Mesendoderm (in vitro differentiated cells): ENCODE data around the gene ZG16.
"Not testable (repeated sequence)": the region's sequence is repeated elsewhere in the genome, so short reads cannot be mapped to it uniquely, and the experiment has no call there.

ENCODE experiments used
- DNase-seq: peaks from one replicate; pipeline ENCODE4 v3.0.0; 2013
- H2AK5ac ChIP-seq: 2 replicates; pipeline ENCODE4 v1.6.1; 2013; ENCODE audit warnings: low read length, inconsistent platforms
- H2BK120ac ChIP-seq: 2 replicates; pipeline ENCODE4 v1.6.1; 2013; ENCODE audit warnings: low read depth, mild to moderate bottlenecking, low read length, moderate library complexity, mixed read lengths
- H2BK15ac ChIP-seq: replicated peaks from 2 replicates; pipeline ENCODE4 v1.6.1; 2013; ENCODE audit warnings: low read depth, mild to moderate bottlenecking, moderate library complexity
- H2BK5ac ChIP-seq: 2 replicates; pipeline ENCODE4 v1.6.1; 2013; ENCODE audit warnings: low read length, inconsistent platforms
- H3K18ac ChIP-seq: 2 replicates; pipeline ENCODE4 v1.6.1; 2013; ENCODE audit warnings: mild to moderate bottlenecking, low read length, mixed read lengths
- H3K23ac ChIP-seq: one replicate; pipeline ENCODE4 v1.6.1; 2013; ENCODE audit warnings: low read length
- H3K27ac ChIP-seq: 2 replicates; pipeline ENCODE4 v1.5.1; 2013; ENCODE audit warnings: low read depth, mild to moderate bottlenecking, inconsistent platforms, low read length, moderate library complexity
- H3K27me3 ChIP-seq: 2 replicates; pipeline ENCODE4 v1.6.1; 2013; ENCODE audit warnings: low read length, control low read depth, mild to moderate bottlenecking, inconsistent platforms; ENCODE audit not compliant: insufficient read depth, poor library complexity
- H3K36me3 ChIP-seq: 2 replicates; pipeline ENCODE4 v1.6.1; 2013; ENCODE audit warnings: low read length, inconsistent platforms; ENCODE audit not compliant: control insufficient read depth, insufficient read depth
- H3K4ac ChIP-seq: one replicate; pipeline ENCODE4 v1.6.1; 2013; ENCODE audit warnings: low read depth, mild to moderate bottlenecking, low read length, moderate library complexity
- H3K4me1 ChIP-seq: 2 replicates; pipeline ENCODE4 v1.6.1; 2013; ENCODE audit warnings: low read depth, low read length, inconsistent platforms; ENCODE audit not compliant: control insufficient read depth
- H3K4me2 ChIP-seq: 2 replicates; pipeline ENCODE4 v1.6.1; 2013; ENCODE audit warnings: low read length
- H3K4me3 ChIP-seq: 2 replicates; pipeline ENCODE4 v1.5.1; 2013; ENCODE audit warnings: mild to moderate bottlenecking, low read length
- H3K56ac ChIP-seq: one replicate; pipeline ENCODE4 v1.6.1; 2013; ENCODE audit warnings: low read length
- H3K79me1 ChIP-seq: 2 replicates; pipeline ENCODE4 v1.6.1; 2013; ENCODE audit warnings: low read length, inconsistent platforms
- H3K79me2 ChIP-seq: 2 replicates; pipeline ENCODE4 v1.6.1; 2013; ENCODE audit warnings: mild to moderate bottlenecking, low read length; ENCODE audit not compliant: control insufficient read depth, insufficient read depth
- H3K9ac ChIP-seq: 2 replicates; pipeline ENCODE4 v1.6.1; 2013; ENCODE audit warnings: low read length, inconsistent platforms
- H4K5ac ChIP-seq: one replicate; pipeline ENCODE4 v1.6.1; 2013; ENCODE audit warnings: low read length
- H4K8ac ChIP-seq: one replicate; pipeline ENCODE4 v1.6.1; 2013; ENCODE audit warnings: low read depth, mild to moderate bottlenecking, control low read depth, low read length, moderate library complexity
- WGBS: extraction: QIAGEN DNeasy Blood & Tissue Kit; methylation state at CpG from one replicate; pipeline ENCODE4 v1.1.7; 2013; ENCODE audit warnings: low lambda C conversion rate, missing lambda C conversion rate; ENCODE audit not compliant: insufficient coverage; ENCODE audit errors: extremely low coverage; 5-methylcytosine and 5-hydroxymethylcytosine counted together

The ZG16 gene

GRCh38 chr16:29770250-29770929 lies 7.7 kb upstream of the ZG16 start:
- H2BK15ac ChIP-seq = no peak overlapping the region
- H3K56ac ChIP-seq = no peak overlapping the region
- H4K5ac ChIP-seq = no peak overlapping the region
- H4K8ac ChIP-seq = no peak overlapping the region
- no peak overlapping the region for H3K4me3 ChIP-seq
- H3K18ac ChIP-seq = no peak overlapping the region
- no peak overlapping the region for H3K27ac ChIP-seq
- no peak overlapping the region for H3K4me2 ChIP-seq
- H2AK5ac ChIP-seq = no peak overlapping the region
- no peak for DNase-seq
- no peak overlapping the region for H2BK120ac ChIP-seq
- H3K4me1 ChIP-seq = no peaks in the 10 kb centered on the region
- H3K4ac ChIP-seq = no peak overlapping the region
- H3K79me1 ChIP-seq = no peaks in the 10 kb centered on the region
- no peak overlapping the region for H3K9ac ChIP-seq
- no peaks in the 10 kb centered on the region for H3K79me2 ChIP-seq
- H3K36me3 ChIP-seq = no peaks in the 10 kb centered on the region
- no peak overlapping the region for H2BK5ac ChIP-seq
- H3K23ac ChIP-seq = no peak overlapping the region
- no peaks in the 10 kb centered on the region for H3K27me3 ChIP-seq
- no CpG with 5 or more reads among the region's 7 CpGs for WGBS

- not testable (repeated sequence) for H3K4ac ChIP-seq, H3K23ac ChIP-seq, H3K79me2 ChIP-seq, H3K56ac ChIP-seq, H2BK15ac ChIP-seq, H2AK5ac ChIP-seq, H3K9ac ChIP-seq, H3K27ac ChIP-seq, H3K4me2 ChIP-seq, DNase-seq, H3K79me1 ChIP-seq, H4K5ac ChIP-seq, H3K4me3 ChIP-seq, H2BK5ac ChIP-seq, H2BK120ac ChIP-seq, H3K18ac ChIP-seq, H3K4me1 ChIP-seq, H3K36me3 ChIP-seq, H3K27me3 ChIP-seq, H4K8ac ChIP-seq
- WGBS = no CpG with 5 or more reads among the region's 7 CpGs
These were observed 5.7 kb upstream of the ZG16 start for GRCh38 chr16:29772330-29772729.

- DNase-seq = no peak
- Histone ChIP-seq H3K79me1 (no peaks in the 10 kb centered on the region), H3K56ac (no peak overlapping the region), H4K8ac (no peak overlapping the region), H2BK5ac (no peak overlapping the region), H3K4me1 (no peaks in the 10 kb centered on the region), H3K4ac (no peak overlapping the region), H3K4me3 (no peak overlapping the region), H2AK5ac (no peak overlapping the region), H2BK15ac (no peak overlapping the region), H3K18ac (no peak overlapping the region), H3K23ac (no peak overlapping the region), H3K36me3 (no peaks in the 10 kb centered on the region), H3K9ac (no peak overlapping the region), H3K79me2 (no peaks in the 10 kb centered on the region), H3K4me2 (no peak overlapping the region), H3K27ac (no peak overlapping the region), H2BK120ac (no peak overlapping the region), H4K5ac (no peak overlapping the region), H3K27me3 (no peaks in the 10 kb centered on the region)
- WGBS = no CpG with 5 or more reads among the region's 5 CpGs
These were observed 3.3 kb upstream of the ZG16 start for GRCh38 chr16:29774730-29775129.

- H3K56ac ChIP-seq = no peak overlapping the region
- no peak overlapping the region for H3K27ac ChIP-seq
- H4K5ac ChIP-seq = no peak overlapping the region
- no peak overlapping the region for H4K8ac ChIP-seq
- H3K18ac ChIP-seq = no peak overlapping the region
- peak; percentile 35 for DNase-seq
- H3K9ac ChIP-seq = no peak overlapping the region
- no peak overlapping the region for H3K4ac ChIP-seq
- H3K4me1 ChIP-seq = no peaks in the 10 kb centered on the region
- no peaks in the 10 kb centered on the region for H3K36me3 ChIP-seq
- H2BK120ac ChIP-seq = no peak overlapping the region
- H3K4me2 ChIP-seq = no peak overlapping the region
- no peaks in the 10 kb centered on the region for H3K79me1 ChIP-seq
- H2BK5ac ChIP-seq = no peak overlapping the region
- H3K4me3 ChIP-seq = no peak overlapping the region
- no peak overlapping the region for H2BK15ac ChIP-seq
- H3K27me3 ChIP-seq = no peaks in the 10 kb centered on the region
- H3K79me2 ChIP-seq = no peaks in the 10 kb centered on the region
- H3K23ac ChIP-seq = no peak overlapping the region
- no CpG with 5 or more reads among the region's 4 CpGs for WGBS
- no peak overlapping the region for H2AK5ac ChIP-seq
These were observed 2.2 kb upstream of the ZG16 start for GRCh38 chr16:29775742-29776408.

- Histone ChIP-seq H2BK5ac (no peak overlapping the region), H3K18ac (no peak overlapping the region), H3K23ac (no peak overlapping the region), H3K79me1 (no peaks in the 10 kb centered on the region), H3K27me3 (no peaks in the 10 kb centered on the region), H2BK15ac (no peak overlapping the region), H3K27ac (no peak overlapping the region), H3K4me1 (no peaks in the 10 kb centered on the region), H4K5ac (no peak overlapping the region), H3K56ac (no peak overlapping the region), H4K8ac (no peak overlapping the region), H3K4ac (no peak overlapping the region), H3K4me3 (no peak overlapping the region), H3K79me2 (no peaks in the 10 kb centered on the region), H3K9ac (no peak overlapping the region), H3K36me3 (no peaks in the 10 kb centered on the region), H2AK5ac (no peak overlapping the region), H2BK120ac (no peak overlapping the region), H3K4me2 (no peak overlapping the region)
- WGBS = no CpG with 5 or more reads among the region's 10 CpGs
- DNase-seq = peak; percentile 63
These were observed 1.4 kb downstream of the ZG16 start for GRCh38 chr16:29779474-29779873.
